Right atrium auricular region (tissue), 2 donors: Measurements from ENCODE around the gene NTRK3. TPM values are rescaled to one million over a fixed set of nuclear protein-coding genes. Genes with fewer than 3 reads are reported as not detected.
A peak's percentile ranks its signal among the peaks of the same experiment; 100 is the strongest.

ENCODE experiments used
- DNase-seq: peaks from one replicate; pipeline ENCODE4 v3.0.0-alpha.2; 2019; ENCODE audit warnings: low spot score
- H3K27ac ChIP-seq, 2 donors: fragments of 200-600 bp; sonication (generic); 1 replicate in 1 of 2; 2 replicates in 1 of 2; pipeline ENCODE4 v1.5.1; 2016 to 2019
- H3K27me3 ChIP-seq, 2 donors: fragments of 200-600 bp; sonication (generic); one replicate each; pipeline versions ENCODE4 v1.5.1 to v1.6.0; 2017 to 2019
- H3K36me3 ChIP-seq: fragments of 200-600 bp; sonication (generic); one replicate; pipeline ENCODE4 v1.5.1; 2016
- H3K4me1 ChIP-seq, 2 donors: fragments of 200-600 bp; sonication (generic); one replicate each; pipeline versions ENCODE4 v1.5.1 to v1.6.0; 2017 to 2019
- H3K4me3 ChIP-seq, 2 donors: fragments of 200-600 bp; sonication (generic); 1 replicate in 1 of 2; 2 replicates in 1 of 2; pipeline ENCODE4 v1.5.1; 2017 to 2019; ENCODE audit warnings: mild to moderate bottlenecking in 1 of 2, moderate library complexity in 1 of 2
- H3K9me3 ChIP-seq, 2 donors: fragments of 200-600 bp; sonication (generic); one replicate each; pipeline ENCODE4 v1.5.1; 2019
- CTCF ChIP-seq, 2 donors: fragments of 200-600 bp; sonication (generic); IDR thresholded peaks; one replicate each; pipeline ENCODE4 v1.5.1; 2019; ENCODE audit warnings: antibody characterized with exemption in 2 of 2
- total RNA-seq, 2 donors: library from RNA; depleted of rRNA; stranded (reverse); fragments of >200 nt; gene quantifications; one replicate each; pipeline ENCODE4 v1.1.0, GENCODE V29; 2016

Gene NTRK3
- total RNA-seq, 2 donors from 2014 or later = 1.5 to 4.5 TPM

- Histone ChIP-seq H3K36me3 (no peaks in the 10 kb centered on the region), H3K4me1 (no peaks in the 10 kb centered on the region), H3K27ac (no peak overlapping the region), H3K9me3 (no peaks in the 10 kb centered on the region), H3K4me3 (no peak overlapping the region), H3K27me3 (no peaks in the 10 kb centered on the region)
- TF ChIP-seq CTCF (IDR thresholded peaks at IDR 0.05) = no peak
- no peak for DNase-seq
Measured at GRCh38 chr15:88267720-88268119, 11.2 kb upstream of the NTRK3 start.

- Histone ChIP-seq H3K27ac (no peak overlapping the region), H3K36me3 (no peaks in the 10 kb centered on the region), H3K9me3 (no peaks in the 10 kb centered on the region), H3K4me1 (no peaks in the 10 kb centered on the region), H3K4me3 (no peak overlapping the region), H3K27me3 (no peaks in the 10 kb centered on the region)
- DNase-seq = no peak
- no peak for TF ChIP-seq CTCF (IDR thresholded peaks at IDR 0.05)
Measured at GRCh38 chr15:88266170-88266569, 9.6 kb upstream of the NTRK3 start.

- DNase-seq = no peak
- no peaks in the 10 kb centered on the region for H3K4me1 ChIP-seq
- H3K9me3 ChIP-seq = no peaks in the 10 kb centered on the region
- H3K4me3 ChIP-seq = no peak overlapping the region
- no peak for TF ChIP-seq CTCF (IDR thresholded peaks at IDR 0.05)
- no peaks in the 10 kb centered on the region for H3K36me3 ChIP-seq
- H3K27ac ChIP-seq = no peak overlapping the region
- H3K27me3 ChIP-seq = no peaks in the 10 kb centered on the region
Measured at GRCh38 chr15:88264622-88265021, 8.1 kb upstream of the NTRK3 start.

GRCh38 chr15:88262064-88262463 lies 5.5 kb upstream of the NTRK3 start:
- no peak overlapping the region for H3K4me3 ChIP-seq
- no peak for DNase-seq
- H3K27ac ChIP-seq = no peak overlapping the region
- peaks cover 0 to 3% of the 10 kb centered on the region in 2 donors for H3K27me3 ChIP-seq
- H3K36me3 ChIP-seq = no peaks in the 10 kb centered on the region
- H3K9me3 ChIP-seq = no peaks in the 10 kb centered on the region
- peaks cover 0 to 11% of the 10 kb centered on the region in 2 donors for H3K4me1 ChIP-seq
- TF ChIP-seq CTCF (IDR thresholded peaks at IDR 0.05) = no peak

GRCh38 chr15:88258093-88258641 lies 1.6 kb upstream of the NTRK3 start:
- Histone ChIP-seq H3K27me3 (peaks cover 0 to 3% of the 10 kb centered on the region in 2 donors), H3K4me1 (peaks cover 0 to 36% of the 10 kb centered on the region in 2 donors), H3K4me3 (peak overlapping the region; percentile 38 to 55), H3K36me3 (no peaks in the 10 kb centered on the region), H3K27ac (no peak overlapping the region), H3K9me3 (no peaks in the 10 kb centered on the region)
- DNase-seq = no peak
- peak in 1 of 2 donors; percentile 12 for TF ChIP-seq CTCF (IDR thresholded peaks at IDR 0.05)
